AG09319 (cell line): ENCODE measurements around the gene NEK7.

Experiments used
- DNase-seq: peaks from one replicate; pipeline ENCODE4 v3.0.0-alpha.2; 2010; ENCODE audit warnings: low read depth; ENCODE audit errors: extremely low read depth
- TF ChIP-seq, protein P1 (sequence below): IDR thresholded peaks from 2 replicates; pipeline ENCODE4 v1.5.1; 2011; ENCODE audit warnings: low read depth, mild to moderate bottlenecking, inconsistent platforms, low read length, moderate library complexity

NEK7 gene

GRCh38 chr1:198161718-198162090 is 4.9 kb downstream of the NEK7 start:
- DNase-seq: no peak
- TF ChIP-seq, protein P1, sequence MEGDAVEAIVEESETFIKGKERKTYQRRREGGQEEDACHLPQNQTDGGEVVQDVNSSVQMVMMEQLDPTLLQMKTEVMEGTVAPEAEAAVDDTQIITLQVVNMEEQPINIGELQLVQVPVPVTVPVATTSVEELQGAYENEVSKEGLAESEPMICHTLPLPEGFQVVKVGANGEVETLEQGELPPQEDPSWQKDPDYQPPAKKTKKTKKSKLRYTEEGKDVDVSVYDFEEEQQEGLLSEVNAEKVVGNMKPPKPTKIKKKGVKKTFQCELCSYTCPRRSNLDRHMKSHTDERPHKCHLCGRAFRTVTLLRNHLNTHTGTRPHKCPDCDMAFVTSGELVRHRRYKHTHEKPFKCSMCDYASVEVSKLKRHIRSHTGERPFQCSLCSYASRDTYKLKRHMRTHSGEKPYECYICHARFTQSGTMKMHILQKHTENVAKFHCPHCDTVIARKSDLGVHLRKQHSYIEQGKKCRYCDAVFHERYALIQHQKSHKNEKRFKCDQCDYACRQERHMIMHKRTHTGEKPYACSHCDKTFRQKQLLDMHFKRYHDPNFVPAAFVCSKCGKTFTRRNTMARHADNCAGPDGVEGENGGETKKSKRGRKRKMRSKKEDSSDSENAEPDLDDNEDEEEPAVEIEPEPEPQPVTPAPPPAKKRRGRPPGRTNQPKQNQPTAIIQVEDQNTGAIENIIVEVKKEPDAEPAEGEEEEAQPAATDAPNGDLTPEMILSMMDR: no peak

DNA sequence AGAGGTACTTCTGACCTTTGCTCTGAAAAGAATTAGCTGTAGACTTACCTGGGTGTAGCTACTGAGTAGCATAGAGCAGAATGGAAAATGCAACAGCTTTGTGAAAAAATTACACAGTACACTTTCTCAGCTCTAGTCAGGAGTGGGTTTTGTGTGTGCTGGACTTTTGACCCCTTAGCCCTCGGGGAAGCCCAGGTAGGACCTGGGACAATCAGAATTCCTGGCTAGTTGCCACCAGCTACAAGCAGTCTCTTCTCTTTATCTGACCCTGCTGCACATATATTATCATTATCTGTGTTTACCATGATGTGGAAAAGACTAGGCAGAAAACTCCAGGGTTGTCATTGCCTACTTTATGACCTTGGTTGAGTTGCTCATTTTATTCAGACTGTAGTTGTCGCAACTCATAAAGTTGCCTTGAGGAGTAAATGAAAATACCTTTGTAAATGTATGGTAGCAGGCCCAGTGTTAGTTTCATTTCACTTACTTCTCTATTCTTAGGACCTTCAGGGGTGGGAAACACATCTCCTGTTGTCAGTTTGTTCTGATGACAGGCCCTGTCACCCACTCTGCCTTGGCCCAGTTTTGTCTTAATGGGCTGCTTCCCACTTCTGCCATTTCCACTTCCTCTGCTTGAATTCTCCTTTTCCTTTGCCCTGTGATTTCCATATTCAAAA is 5.4 kb downstream of the NEK7 start:
- no peak for DNase-seq
- TF ChIP-seq, protein P1: no peak

- TF ChIP-seq, protein P1: no peak
- DNase-seq: no peak
These were observed 9.3 kb downstream of the NEK7 start for GRCh38 chr1:198165927-198166647.

- no peak for DNase-seq
- TF ChIP-seq, protein P1: no peak
These were observed 10.1 kb downstream of the NEK7 start for GRCh38 chr1:198166900-198167299.

- TF ChIP-seq, protein P1: no peak
- no peak for DNase-seq
These were observed 10.7 kb downstream of the NEK7 start for GRCh38 chr1:198167436-198167934.

- no peak for DNase-seq
- TF ChIP-seq, protein P1: no peak
These were observed 11.4 kb downstream of the NEK7 start for GRCh38 chr1:198168227-198168626.

- TF ChIP-seq, protein P1: no peak
- no peak for DNase-seq
These were observed 12.9 kb downstream of the NEK7 start for GRCh38 chr1:198169672-198170071.
